Activated CD8-positive, alpha-beta memory T cell treated with anti-CD3 and anti-CD28 coated beads, Interleukin-2, amount 50 U/mL, for 1 hour (primary cell): ENCODE results near the gene VKORC1L1.
"Not testable (repeated sequence)": the region's sequence is repeated elsewhere in the genome, so short reads cannot be mapped to it uniquely, and the experiment has no call there.

ENCODE experiments used
- DNase-seq: peaks from one replicate; pipeline ENCODE4 v3.0.0-alpha.2; 2020; ENCODE audit errors: extremely low read depth

The VKORC1L1 gene

DNA sequence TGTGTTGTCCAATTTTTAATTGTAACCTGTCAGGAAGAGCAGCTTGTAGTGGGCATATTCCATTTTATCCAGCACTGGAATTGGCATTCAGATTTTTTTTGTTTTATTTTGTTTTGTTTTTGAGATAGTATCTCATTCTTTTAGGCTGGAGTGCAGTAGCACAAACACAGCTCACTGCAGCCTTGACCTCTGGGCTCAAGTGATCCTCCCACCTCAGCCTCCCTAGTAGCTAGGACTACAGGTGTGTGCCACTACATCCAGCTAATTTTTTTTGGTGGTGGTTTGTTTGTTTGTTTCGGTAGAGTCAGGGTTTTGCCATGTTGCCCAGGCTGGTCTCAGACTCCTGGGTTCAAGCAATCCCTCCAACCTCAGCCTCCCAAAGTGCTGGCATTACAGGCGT, 64.4 kb downstream of the VKORC1L1 start:
- DNase-seq, result no peak

DNA sequence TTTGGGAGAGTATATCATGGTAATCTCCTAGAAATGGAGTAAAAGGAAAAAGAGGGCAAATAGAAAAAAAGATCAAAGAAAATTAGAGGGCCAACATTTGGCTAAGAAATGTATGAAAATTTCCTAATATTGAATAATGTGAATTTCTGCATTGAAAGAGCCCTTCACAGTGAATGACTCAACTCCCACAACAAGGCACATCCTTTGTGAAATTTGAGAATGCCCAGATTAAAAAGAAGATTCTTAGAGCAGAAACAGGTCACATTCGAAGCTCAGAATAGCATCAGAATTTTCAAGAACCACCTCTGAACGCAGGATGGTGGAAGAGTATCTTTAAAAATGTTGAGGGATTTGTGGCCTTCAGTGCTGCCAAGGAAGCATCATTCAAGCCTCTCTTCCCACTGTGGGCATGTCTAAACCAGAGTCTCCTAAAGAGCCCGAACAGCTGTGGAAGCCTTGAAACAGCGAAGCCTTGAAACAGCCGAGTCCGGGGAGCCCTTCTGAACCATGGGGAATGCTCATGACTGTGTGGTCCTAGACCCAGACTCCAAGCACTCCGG, 65.5 kb downstream of the VKORC1L1 start:
- DNase-seq, result no peak

DNA sequence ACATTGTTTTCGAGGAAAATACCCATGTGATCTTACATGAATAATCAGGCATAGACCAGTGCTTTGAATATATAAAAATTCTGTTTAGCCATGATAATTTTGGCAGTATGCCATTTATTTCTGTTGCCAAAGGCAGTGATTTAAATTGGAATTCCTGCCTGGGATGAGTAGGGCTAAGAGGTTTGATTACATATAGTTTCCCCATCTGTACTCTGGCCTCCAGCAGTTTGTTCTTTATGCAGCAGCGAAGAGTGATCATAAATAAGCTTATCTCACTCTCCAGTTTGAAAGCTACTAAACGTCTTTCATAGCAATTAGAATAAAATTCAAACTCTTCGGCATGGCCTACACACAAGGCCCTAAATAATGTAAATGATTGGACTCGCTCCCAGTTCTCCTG, 72.9 kb downstream of the VKORC1L1 start:
- not testable (repeated sequence) for DNase-seq

DNA sequence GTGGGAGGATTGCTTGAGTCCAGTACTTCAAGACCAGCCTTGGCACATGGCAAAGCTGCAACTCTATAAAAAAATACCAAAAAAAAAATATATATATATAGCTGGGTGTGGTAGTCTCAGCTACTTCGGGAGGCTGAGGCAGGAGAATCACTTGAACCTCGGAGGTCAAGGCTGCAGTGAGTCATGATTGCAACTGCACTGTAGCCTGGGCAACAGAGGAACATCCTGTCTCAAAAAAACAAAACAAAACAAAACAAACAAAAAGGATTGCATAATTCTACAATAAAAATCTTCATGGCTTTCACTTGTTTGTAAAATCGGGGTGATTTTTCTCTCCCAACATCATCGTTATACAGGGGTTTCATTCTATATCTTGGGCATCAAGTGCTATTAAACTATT, 74.0 kb downstream of the VKORC1L1 start:
- no peak for DNase-seq

DNA sequence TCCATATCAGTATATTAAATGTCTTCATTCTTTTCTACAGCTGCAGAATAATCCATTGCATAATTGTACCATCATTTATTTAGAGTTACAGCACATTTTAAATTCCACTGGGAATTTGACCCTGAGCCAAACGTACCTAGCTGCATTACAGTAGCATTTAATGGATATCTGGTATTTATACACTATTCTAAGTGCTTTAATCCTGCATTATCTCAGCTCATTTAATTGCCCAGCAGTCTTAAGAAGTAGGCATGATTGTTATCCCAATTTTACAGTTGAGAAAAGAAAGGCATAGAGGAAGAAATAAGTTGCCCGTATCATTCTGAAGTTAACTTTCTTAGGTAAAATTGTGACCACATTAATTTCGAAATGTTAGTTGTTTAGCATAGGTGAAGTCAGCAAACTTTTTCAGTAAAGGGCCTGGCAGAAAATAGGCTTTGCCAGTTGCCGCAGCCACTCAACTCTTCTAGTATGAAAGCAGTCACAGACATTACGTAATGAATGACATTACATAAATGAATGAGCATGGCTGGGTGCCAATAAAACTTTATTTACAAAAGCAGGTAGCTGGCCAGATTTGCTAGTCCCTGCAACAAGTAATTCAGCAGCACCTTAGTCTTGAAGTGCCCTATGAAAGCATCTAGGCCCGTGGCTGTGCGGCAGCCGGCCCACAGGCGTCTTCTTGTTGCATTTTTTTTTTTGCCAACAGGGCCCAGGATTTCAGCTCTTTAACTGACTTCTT, 79.1 kb downstream of the VKORC1L1 start:
- DNase-seq, result no peak

DNA sequence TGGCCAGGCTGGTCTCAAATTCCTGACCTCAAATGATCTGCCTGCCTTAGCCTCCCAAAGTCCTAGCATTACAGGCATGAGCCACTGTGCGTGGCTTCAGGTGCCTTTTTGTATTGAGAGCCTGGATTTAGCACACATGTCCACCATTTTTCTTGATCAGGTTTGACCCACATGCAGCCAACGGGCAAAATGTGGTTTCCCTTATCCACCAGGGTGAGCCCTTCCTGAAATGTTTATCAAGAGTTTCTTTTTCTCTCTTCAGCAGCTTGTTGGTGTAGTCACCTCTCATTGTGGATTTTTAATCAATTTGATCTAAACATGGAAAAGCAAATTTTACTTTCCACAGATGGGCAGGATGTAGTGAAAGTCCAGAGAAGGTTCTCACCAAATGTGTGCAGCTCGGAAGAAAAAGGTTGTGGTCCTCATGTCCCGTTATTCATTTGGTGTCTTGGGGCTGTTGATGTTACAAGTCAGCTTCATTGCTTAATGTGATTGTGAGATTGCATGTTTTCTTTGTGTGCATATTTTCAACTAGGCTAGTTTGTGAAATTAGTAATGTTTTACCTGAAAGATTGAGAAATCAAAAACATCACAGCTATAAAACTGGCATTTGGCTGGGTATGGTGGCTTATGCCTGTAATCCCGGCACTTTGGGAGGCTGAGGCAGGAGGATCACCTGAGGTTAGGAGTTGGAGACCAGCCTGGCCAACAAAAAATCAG, 80.3 kb downstream of the VKORC1L1 start:
- no peak for DNase-seq

DNA sequence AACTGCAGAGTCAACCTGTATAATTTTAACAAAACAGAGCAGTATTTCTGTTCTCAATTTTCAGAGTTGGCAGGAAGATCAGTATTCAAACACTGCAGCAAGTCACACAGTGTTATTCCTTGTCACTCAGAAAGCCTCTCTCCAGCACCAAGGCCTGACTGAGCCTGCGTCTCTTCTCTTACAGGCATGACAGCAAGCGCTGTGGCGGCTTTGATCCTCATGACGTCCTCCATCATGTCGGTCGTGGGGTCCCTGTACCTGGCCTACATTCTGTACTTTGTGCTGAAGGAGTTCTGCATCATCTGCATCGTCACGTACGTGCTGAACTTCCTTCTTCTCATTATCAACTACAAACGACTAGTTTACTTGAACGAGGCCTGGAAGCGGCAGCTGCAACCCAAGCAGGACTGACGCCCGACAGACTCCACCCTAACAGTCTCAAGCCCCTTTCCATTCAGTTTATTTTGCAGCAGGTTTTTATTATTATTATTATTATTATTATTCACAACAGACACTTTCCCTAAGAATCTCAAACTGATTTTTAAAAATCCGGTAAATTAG, 81.1 kb downstream of the VKORC1L1 start:
- no peak for DNase-seq

DNA sequence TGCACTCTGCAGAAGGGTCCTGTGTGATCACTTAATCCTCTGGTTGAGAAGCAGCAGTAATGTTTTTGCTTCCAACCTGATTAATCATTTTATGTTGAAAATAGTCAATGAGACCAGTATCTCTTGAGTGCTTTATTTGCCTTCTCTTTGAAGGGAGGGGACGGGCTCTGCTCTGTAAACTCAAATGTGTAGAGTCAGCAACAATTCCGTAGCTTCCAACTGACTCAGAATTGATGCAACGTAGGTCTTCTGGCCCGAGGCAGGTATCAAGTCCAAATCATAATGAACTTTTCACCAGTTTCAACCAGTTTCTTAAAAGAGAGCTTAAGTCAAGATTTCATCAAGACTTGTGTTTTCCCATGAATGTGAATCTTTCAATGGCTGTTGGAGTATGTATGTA, 82.8 kb downstream of the VKORC1L1 start:
- no peak for DNase-seq

DNA sequence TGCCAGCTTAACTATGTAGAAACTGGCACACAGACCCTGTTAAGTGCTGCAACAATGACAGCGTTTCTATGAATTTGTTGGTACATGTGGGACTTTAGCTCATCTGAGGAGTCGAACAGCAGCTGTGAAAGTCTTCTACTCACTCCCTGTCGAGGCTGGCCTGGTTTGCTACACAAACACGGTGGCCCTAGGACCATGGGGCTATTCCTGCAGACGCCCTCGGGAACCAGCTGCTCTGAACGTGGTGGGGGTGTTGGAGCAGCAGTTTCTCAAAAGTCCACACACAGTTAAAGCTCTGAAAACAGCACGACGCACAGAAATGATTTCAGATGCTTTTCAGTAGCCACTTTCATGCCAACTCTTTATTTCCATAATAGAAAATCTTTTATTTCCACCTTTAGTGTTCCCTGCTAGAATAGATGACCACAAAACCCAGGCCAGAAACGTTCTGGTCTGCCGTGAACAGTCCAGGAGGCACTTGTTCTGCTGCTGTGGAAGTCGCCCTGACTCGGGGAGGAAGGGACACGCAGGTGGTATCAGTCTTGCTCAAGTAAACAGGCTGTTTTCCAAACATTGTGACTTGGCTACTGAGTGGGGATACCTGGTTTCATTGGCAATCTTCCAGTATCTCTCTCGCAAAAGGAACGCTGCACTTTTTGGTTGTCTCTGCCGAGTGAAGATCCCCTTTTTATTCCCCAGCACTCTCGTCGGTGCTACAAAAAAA, 87.6 kb downstream of the VKORC1L1 start:
- no peak for DNase-seq

DNA sequence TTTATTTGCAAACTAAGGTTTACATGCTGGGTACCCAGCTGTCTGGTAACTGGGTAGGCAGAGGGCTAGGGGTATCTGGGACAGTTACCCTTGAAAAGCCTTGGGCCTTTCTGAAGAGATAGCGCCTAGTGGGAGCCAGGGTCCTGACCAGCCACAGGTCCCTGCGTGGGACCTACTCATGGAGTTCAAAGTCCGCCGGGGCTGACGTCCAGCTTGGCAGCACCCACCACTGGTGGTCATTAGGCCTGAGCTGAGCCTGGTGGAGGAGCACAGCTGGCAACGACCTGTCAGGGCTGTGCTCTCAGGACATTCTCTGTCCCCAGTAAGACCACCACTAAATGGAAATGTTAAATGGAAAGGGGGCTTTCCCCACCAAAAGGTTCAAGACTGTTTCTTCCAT, 89.2 kb downstream of the VKORC1L1 start:
- DNase-seq, result no peak

DNA sequence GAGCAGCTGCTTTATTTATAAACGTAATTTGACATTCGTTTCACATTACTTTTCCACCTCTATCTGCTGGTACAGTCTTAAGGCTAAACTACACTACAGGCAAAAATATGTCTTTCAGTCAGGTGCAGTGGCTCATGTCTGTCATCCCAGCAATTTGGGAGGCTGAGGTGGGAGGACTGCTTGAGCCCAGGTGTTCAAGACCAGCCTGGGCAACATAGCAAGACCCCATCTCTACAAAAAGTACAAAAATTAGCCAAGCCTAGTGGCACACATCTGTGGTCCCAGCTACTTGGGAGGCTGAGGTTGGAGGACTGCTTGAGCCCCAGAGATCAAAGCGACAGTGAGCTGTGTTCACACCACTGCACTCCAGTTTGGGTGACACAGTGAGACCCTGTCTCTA, 91.8 kb downstream of the VKORC1L1 start:
- DNase-seq, result not testable (repeated sequence)

DNA sequence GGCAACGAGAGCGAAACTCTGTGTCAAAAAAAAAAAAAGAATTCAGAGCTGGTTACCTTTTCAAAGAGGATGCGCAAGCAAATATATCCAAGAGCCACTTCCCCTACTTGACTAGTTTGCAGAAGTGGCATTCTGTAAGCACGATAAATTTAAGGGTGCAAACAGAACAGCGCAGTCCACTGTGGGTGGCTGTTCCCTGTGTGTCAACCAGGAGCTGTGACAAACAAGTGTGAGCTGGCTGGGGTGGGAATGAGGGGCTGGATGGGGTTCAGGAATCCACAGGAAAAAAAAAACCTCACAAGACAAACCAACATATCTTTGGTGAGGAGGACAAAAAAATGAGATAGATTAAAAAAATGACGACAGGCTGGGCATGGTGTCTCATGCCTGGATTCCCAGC, 93.3 kb downstream of the VKORC1L1 start:
- DNase-seq, result no peak

DNA sequence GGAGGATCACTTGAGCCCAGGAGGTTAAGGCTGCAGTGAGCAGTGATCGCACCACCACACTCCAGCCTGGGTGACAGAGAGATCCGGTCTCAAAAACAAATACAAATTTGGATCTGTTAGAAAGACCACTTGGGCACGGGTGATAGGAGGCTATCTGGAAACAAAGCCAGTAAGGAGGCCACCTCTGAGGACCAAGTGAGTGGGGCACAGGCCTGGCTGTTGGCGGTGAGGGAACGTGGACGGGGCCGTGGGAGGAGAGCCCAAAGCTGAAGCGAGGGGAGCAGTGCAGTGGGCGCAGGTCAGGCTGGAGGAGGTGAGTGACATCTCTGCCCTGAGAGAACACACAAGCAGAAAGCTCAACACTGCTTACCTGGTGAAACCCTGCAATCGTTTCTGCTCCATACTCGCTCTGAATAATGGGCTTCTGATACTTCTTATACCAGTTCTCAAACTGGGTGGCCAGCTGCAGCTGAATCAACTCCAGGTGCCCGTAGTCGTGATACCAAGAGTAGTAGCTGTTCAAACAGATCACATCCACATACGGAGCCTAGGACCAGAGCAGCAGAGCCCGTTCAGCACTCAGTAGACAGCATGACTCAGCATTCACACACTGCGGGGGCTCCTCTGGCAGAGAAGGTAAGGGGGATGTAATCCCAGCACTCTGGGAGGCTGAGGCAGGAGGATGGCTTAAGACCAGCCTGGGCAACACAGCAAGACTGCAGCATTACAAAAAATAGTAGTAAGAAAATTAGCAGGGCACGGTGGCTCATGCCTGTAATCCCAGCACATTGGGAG, 94.7 kb downstream of the VKORC1L1 start:
- DNase-seq, result no peak

DNA sequence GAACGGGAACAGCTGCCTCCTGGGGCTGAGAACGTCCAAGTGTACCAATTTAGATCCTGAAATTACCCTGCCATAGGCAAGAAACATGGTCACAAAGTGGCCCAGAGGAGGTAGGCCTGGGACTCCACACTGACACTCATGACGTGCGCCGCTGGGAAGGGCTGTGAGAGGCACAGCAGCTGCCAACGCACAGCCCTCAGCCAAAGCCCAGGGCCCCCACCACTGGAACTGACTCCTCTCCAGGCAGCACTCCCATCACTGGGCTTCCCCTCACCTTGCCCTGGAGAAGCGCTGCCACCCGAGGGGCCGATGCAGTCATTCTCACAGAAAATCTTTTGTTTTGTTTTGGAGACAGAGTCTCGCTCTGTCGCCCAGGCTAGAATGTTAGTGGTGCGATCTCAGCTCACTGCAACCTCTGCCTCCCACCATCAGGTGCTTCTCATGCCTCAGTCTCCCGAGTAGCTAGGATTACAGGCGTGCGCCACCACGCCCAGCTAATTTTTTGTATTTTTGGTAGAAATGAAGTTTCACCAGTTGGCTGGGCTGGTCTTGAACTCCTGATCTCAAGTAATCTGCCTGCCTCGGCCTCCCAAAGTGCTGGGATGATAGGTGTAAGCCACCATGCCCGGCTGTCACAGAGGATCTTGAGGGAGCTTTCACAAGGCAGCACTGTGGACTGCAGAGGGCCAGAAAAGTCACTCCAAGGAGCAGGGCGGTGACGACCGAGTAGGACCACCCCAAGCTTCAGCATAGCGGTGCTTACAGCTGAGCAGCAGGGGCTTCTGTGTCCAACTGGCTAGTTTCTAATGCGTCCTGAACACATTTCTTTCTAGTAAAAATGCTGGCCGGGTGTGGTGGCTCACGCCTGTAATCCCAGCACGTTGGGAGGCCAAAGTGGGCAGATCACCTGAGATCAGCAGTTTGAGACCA, 95.6 kb downstream of the VKORC1L1 start:
- DNase-seq, result no peak

DNA sequence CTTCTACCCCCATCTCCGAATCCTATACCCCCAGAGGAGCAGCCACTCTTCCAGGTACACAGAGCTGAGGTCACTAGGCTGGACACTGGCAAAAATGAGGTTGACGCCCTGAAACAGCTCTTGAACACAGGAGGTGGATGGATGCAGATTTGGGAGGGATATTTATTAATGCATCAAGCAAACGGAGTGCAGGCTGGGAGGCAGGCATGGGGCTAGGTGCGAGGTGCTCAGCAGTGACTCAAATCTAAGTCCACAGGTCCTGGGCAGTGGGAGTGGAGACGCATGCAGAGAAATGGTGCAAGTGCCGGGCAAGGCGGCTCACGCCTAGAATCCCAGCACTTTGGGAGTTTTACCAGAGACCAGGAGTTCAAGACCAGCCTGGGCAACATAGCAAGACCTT, 98.1 kb downstream of the VKORC1L1 start:
- no peak for DNase-seq

DNA sequence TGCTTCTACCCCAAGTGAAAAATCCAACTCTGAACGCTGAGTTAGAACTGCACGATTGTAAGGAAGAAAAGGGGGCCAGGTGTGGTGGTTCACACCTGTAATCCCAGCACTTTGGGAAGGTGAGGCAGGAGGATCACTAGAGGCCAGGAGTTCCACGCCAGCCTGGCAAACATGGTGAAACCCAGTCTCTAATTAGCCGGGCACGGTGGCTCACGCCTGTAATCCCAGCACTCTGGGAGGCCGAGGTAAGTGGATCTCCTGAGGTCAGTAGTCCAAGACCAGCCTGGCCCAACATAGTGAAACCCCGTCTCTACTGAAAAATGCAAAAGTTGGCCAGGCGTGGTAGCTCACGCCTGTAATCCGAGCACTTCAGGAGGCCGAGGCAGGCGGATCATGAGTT, 100.1 kb downstream of the VKORC1L1 start:
- DNase-seq, result no peak

DNA sequence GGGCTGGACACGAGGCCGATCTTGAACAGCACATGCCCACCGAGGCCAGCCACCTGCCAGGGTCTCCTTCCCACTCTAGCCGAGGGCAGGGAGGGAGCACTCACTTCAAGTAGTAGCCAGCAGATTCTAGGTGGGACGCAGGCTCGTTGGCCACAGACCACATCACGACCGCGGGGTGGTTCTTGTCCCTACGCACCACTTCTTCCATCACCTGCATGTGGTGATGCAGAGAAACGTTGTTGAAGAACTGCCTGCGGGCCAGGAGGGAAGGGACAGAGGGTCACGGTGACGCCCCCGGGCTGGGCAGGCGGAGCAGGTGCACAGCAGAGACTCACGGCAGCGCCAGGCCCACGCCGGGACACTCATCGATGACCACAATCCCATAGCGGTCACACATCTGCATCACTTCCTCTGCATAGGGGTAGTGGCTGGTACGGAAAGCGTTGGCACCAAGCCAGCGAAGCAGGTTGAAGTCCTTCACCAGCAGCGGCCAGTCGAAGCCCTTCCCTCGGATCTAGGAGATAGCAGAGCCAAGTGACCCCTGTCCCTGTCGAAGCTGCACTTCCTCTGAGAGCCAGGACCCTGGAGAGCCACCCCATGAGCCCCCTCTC, 101.4 kb downstream of the VKORC1L1 start:
- no peak for DNase-seq

DNA sequence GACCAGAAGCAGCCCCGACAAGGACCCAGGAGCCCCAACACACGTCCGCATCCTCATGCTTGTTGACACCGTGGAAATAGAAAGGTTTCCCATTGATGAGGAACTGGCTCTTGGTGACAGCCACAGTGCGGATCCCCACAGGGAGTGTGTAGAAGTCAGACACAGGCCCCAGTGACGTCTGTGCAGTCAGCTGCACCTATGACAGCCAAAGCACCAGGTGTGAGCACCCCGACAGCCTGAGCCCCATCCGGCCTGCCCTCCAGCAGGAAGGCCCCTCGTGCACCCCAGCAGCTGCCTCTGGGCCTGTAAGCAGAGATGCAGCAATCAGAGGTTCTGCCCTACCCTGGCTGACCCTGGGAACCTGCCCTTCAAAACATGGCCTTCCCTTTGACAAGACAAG, 102.0 kb downstream of the VKORC1L1 start:
- no peak for DNase-seq

DNA sequence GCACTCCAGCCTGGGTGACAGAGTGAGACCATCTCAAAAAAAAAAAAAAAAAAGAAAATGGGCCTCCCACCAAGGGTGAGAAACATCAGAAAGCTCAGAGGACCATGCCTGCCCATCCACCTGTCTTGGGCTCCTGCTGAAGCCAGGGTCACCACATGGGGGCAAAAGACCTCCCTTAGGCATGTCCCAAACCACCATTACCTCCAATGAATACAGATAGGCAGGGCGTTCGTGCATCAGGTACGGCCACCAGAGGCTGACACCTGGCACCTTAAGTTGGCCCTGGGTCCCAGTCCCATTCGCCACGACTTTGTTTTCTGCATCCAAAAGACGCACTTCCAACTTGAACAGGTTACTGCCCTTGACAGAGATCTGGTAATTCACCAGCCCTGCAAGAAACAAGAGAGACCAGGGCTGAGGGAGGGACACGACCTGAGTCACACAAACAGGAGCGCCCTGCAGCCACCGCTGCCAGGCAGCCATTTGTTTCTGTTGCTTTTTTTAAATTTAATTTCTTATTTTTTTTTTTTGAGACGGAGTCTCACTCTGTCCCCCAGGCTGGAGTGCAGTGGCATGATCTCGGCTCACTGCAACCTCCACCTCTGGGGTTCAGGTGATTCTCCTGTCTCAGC, 103.1 kb downstream of the VKORC1L1 start:
- no peak for DNase-seq
